Common myeloid progenitor, CD34-positive (primary cell): ENCODE results near the gene PSME2.
"Not testable (repeated sequence)": the region's sequence is repeated elsewhere in the genome, so short reads cannot be mapped to it uniquely, and the experiment has no call there.

Experiments
- CTCF ChIA-PET: fragments of 350-600 bp; sonication (Branson Sonifier 250); formaldehyde crosslinking; loops from one replicate; lab custom pipeline; 2021; ENCODE audit warnings: antibody characterized with exemption; lab: Charles Lee
- POLR2A ChIA-PET: fragments of 350-600 bp; sonication (Branson Sonifier 250); formaldehyde crosslinking; loops from one replicate; lab custom pipeline; 2021; ENCODE audit warnings: antibody characterized with exemption; lab: Charles Lee
- DNase-seq, 3 donors: peaks; one replicate each; pipeline versions ENCODE4 v3.0.0 to v3.0.0-alpha.2; 2013
- H3K27ac ChIP-seq, 2 experiments: 1 replicate in 1 of 2; 2 replicates in 1 of 2; pipeline ENCODE4 v1.7.0; 2013; ENCODE audit warnings: inconsistent platforms in 2 of 2, low read length in 2 of 2, mild to moderate bottlenecking in 2 of 2, low read depth in 1 of 2, moderate library complexity in 1 of 2; ENCODE audit not compliant: severe bottlenecking in 2 of 2, insufficient read depth in 1 of 2, poor library complexity in 1 of 2
- H3K27me3 ChIP-seq, 5 experiments: replicated peaks in 2 of 5; 1 replicate in 3 of 5; 2 replicates in 2 of 5; pipeline versions ENCODE4 v1.6.1 to v1.7.0; 2013; ENCODE audit warnings: low read length in 4 of 5, mild to moderate bottlenecking in 2 of 5, moderate library complexity in 2 of 5, inconsistent platforms in 1 of 5; ENCODE audit not compliant: insufficient read depth in 5 of 5, control insufficient read depth in 4 of 5
- H3K36me3 ChIP-seq, 4 experiments: 1 replicate in 2 of 4; 2 replicates in 2 of 4; pipeline versions ENCODE4 v1.6.1 to v1.7.0; 2013; ENCODE audit warnings: low read length in 3 of 4, control low read depth in 1 of 4, mild to moderate bottlenecking in 1 of 4; ENCODE audit not compliant: control insufficient read depth in 4 of 4, insufficient read depth in 4 of 4
- H3K4me1 ChIP-seq, 4 experiments: 1 replicate in 3 of 4; 2 replicates in 1 of 4; pipeline versions ENCODE4 v1.6.1 to v1.7.1; 2013; ENCODE audit warnings: low read length in 3 of 4, mild to moderate bottlenecking in 3 of 4, control low read depth in 1 of 4, inconsistent platforms in 1 of 4, moderate library complexity in 1 of 4; ENCODE audit not compliant: control insufficient read depth in 4 of 4, insufficient read depth in 4 of 4; ENCODE audit errors: control extremely low read depth in 1 of 4
- H3K4me3 ChIP-seq, 7 experiments: 1 replicate in 4 of 7; 2 replicates in 3 of 7; pipeline versions ENCODE4 v1.5.1 to v1.7.0; 2013; ENCODE audit warnings: mild to moderate bottlenecking in 7 of 7, low read length in 6 of 7, moderate library complexity in 6 of 7, inconsistent platforms in 2 of 7, low read depth in 2 of 7, control low read depth in 1 of 7; ENCODE audit not compliant: insufficient read depth in 4 of 7, control insufficient read depth in 1 of 7; ENCODE audit errors: extremely low read depth in 1 of 7
- H3K9me3 ChIP-seq, 5 experiments: 1 replicate in 4 of 5; 2 replicates in 1 of 5; pipeline versions ENCODE4 v1.6.1 to v1.7.1; 2013; ENCODE audit warnings: low read length in 4 of 5, mild to moderate bottlenecking in 2 of 5, inconsistent platforms in 1 of 5, low read depth in 1 of 5, moderate library complexity in 1 of 5; ENCODE audit not compliant: control insufficient read depth in 4 of 5, insufficient read depth in 2 of 5; ENCODE audit errors: control extremely low read depth in 1 of 5
- WGBS: methylation state at CpG from one replicate; pipeline ENCODE4 v1.1.5; 2013; ENCODE audit not compliant: insufficient coverage; 5-methylcytosine and 5-hydroxymethylcytosine counted together

PSME2 gene

DNA sequence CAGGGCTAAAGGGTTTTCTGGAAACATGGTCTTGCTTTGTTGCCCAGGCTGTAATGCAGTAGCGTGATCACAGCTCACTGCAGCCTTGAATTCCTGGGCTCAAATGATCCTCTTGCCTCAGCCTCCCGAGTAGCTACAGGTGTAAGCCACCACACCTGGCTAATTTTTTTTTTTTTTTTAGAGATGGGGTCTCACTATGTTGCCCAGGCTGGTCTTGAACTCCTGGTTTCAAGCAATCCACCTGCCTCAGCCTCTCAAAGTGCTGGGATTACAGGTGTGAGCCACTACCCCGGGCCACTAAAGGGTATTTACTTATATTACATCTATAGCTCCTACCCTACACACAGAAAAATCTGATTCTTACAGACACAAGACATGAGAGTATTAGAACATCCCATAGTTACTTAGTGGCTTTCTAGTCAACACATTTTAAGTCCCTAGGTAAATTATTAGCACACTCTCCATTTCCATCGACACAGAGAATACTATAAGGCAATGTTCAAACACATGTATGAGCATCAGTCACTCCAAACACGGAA lies 38.0 kb downstream of the PSME2 start:
- Histone ChIP-seq H3K27ac (peak overlapping the region in 1 of 2 experiments; percentile 17), H3K4me3 (peak overlapping the region in 1 of 7 experiments; percentile 38), H3K36me3 (peaks cover 0 to 12% (median 8%) of the 10 kb centered on the region in 4 experiments), H3K9me3 (peaks cover 0 to 5% (median 0%) of the 10 kb centered on the region in 5 experiments), H3K27me3 (no peaks in the 10 kb centered on the region), H3K4me1 (peaks cover 3 to 20% (median 9%) of the 10 kb centered on the region in 4 experiments)
- ChIA-PET CTCF (interaction anchor here (0.5 to 11.6 kb wide), 28 partner anchors 9 to 539 kb away, joined by 3 to 188 read pairs (median 4); partner anchors contain the start of genes CARMIL3, IRF9, PCK2 and PSME1), POLR2A (interaction anchor here (0.8 to 2.0 kb wide), 4 partner anchors 14 to 38 kb away, joined by 3 to 12 read pairs (median 3); partner anchors contain the start of genes PCK2 and PSME2)
- DNase-seq = no peak
- 47% methylated on average over 5 of the region's 5 CpGs for WGBS

DNA sequence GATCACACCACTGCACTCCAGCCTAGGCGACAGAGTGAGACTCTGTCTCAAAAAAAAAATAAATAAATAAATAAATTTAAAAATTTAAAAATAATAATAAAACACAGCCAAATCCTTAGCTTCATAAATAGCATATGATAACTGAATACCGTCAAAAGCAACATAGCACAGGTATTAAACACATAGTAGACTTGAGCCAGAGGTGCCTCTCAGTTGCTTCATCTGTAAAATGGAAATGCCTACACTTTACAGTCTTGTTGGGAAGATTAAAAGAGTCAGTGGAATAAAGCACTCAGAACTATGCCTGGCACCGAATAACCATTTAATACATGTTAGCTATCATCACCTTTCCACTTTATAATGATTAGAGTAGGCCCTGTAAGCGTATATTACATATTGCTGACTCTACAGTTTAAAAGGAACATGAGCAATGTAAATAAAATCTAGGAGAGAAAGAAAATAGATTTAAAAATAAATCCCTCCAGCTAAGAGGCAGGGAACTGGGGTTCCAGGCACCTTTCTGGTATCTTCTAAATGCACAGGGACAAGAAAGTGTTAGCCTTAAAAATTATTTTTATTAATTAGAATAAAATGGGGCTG lies 39.6 kb downstream of the PSME2 start:
- H3K4me1 ChIP-seq = peaks cover 3 to 17% (median 6%) of the 10 kb centered on the region in 4 experiments
- no peak overlapping the region for H3K27ac ChIP-seq
- peaks cover 0 to 5% (median 0%) of the 10 kb centered on the region in 5 experiments for H3K9me3 ChIP-seq
- no peak overlapping the region for H3K4me3 ChIP-seq
- WGBS = 100% methylated on average over 1 of the region's 4 CpGs
- CTCF ChIA-PET = interaction anchor here (1.0 to 11.6 kb wide), 11 partner anchors 10 to 92 kb away, joined by 3 to 188 read pairs (median 7); partner anchors contain the start of genes IRF9 and PCK2
- no peak for DNase-seq
- H3K36me3 ChIP-seq = peaks cover 0 to 24% (median 13%) of the 10 kb centered on the region in 4 experiments
- no peaks in the 10 kb centered on the region for H3K27me3 ChIP-seq
- POLR2A ChIA-PET = interaction anchor here (1.7 kb wide), 1 partner anchor 16 kb away, joined by 4 read pairs; no protein-coding TSS in a partner anchor

DNA sequence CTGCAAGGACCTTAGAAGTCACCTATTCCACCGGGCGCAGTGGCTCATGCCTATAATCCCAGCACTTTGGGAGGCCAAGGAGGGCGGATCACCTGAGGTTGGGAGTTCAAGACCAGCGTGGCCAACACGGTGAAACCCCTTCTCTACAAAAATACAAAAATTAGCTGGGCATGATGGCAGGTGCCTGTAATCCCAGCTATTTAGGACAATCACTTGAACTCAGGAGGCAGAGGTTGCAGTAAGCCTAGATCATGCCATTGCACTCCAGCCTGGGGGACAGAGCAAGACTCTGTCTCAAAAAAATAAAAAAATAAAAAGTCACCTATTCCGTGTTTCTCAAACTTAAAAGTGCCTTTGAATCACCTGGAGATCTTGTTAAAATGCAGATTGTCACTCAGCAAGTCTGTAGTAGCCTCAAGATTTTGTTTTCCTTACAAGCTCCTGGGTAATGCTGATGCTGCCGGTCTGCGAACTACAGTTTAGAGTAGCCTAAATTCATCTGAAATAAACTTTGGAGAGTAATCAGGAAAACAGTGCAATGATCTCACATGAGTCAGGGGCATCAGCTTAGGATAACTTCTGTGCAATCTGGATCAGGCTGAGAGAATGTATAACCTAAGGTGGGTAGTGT lies 40.7 kb downstream of the PSME2 start:
- not testable (repeated sequence) for H3K4me3 ChIP-seq, H3K27ac ChIP-seq
- CTCF ChIA-PET = interaction anchor here (1.1 to 11.6 kb wide), 6 partner anchors 9 to 47 kb away, joined by 3 to 188 read pairs (median 32); partner anchors contain the start of gene PCK2

DNA sequence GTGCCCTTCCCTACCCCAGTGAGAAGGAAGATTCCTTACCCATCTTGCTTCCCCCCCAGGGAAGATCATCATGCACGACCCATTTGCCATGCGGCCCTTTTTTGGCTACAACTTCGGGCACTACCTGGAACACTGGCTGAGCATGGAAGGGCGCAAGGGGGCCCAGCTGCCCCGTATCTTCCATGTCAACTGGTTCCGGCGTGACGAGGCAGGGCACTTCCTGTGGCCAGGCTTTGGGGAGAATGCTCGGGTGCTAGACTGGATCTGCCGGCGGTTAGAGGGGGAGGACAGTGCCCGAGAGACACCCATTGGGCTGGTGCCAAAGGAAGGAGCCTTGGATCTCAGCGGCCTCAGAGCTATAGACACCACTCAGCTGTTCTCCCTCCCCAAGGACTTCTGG lies 43.0 kb downstream of the PSME2 start:
- 92% methylated on average over 13 of the region's 13 CpGs for WGBS
- Histone ChIP-seq H3K36me3 (peaks cover 0 to 55% (median 30%) of the 10 kb centered on the region in 4 experiments), H3K4me1 (peaks cover 0 to 7% (median under 1%) of the 10 kb centered on the region in 4 experiments), H3K27me3 (no peaks in the 10 kb centered on the region), H3K27ac (no peak overlapping the region), H3K9me3 (peaks cover 0 to 5% (median 0%) of the 10 kb centered on the region in 5 experiments), H3K4me3 (no peak overlapping the region)
- CTCF ChIA-PET = interaction anchor here (1.1 to 11.6 kb wide), 3 partner anchors 12 to 60 kb away, joined by 3 to 188 read pairs (median 33); no protein-coding TSS in a partner anchor
- POLR2A ChIA-PET = no interaction called here
- DNase-seq = no peak

More for the DNA sequence above, 40.7 kb downstream of the PSME2 start:
- H3K36me3 ChIP-seq = peaks cover 0 to 33% (median 16%) of the 10 kb centered on the region in 4 experiments
- not testable (repeated sequence) for DNase-seq, H3K9me3 ChIP-seq, H3K27me3 ChIP-seq
- POLR2A ChIA-PET = interaction anchor here (1.2 to 1.7 kb wide), 2 partner anchors 11 to 15 kb away, joined by 4 to 5 read pairs; partner anchors contain the start of gene PCK2
- WGBS = 97% methylated on average over 7 of the region's 8 CpGs
- H3K4me1 ChIP-seq = peaks cover 3 to 13% (median 6%) of the 10 kb centered on the region in 4 experiments

DNA sequence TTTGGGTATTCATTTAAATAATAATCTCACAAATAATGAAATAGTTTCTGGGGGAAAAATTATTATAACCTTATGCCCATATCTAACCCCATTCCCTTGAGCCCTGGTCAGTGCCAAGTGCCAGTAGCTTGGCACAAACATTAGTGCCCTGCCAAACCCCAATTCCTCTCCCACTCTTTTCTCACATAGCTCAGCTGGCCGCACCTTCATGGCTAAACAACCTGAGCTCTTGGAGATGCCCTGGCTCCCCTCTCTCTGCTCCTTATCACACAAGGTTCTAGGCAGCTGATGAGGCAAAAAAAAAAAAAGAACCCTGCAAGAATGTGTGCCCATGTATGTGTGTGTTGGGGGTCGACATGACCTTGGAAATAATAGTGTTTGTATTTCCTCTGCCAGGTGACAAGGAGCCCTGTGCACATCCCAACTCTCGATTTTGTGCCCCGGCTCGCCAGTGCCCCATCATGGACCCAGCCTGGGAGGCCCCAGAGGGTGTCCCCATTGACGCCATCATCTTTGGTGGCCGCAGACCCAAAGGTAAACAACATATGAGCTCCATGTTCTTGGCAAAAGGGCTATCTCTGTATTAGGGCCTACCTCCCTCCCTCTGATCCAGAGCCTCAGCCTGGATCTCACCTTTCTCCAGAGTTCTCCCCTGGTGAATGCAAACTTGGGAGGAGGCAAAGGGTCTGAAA lies 43.9 kb downstream of the PSME2 start:
- POLR2A ChIA-PET = interaction anchor here (0.6 kb wide), 1 partner anchor 136 kb away, joined by 4 read pairs; no protein-coding TSS in a partner anchor

DNA sequence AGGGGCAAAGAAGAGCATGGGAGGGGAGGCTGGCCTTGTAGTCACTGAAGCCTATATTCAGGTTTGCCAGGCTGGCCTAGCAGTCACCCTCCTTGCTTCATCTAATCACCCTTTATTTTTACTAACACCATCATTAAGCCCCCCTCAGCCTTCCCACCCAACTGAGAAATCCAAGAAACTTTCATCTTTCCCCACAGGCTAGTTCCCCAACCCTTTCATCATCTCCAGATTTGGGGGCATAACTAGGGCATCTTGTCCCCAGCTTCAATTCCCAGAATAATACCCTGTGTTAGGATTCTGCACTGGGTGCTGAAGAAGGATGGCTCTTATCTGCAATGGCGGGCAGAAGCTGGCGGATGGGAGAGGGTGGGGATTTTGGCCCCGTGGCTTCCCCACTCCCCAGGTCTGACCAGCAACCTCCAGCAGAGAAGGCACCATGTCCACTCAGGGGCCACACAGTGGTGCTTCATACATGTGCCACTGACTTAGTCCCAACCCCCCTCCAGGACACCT lies 45.4 kb downstream of the PSME2 start:
- no peak for DNase-seq
- POLR2A ChIA-PET = no interaction called here

More for the DNA sequence above, 43.9 kb downstream of the PSME2 start:
- no peak for DNase-seq
- Histone ChIP-seq H3K27me3 (no peaks in the 10 kb centered on the region), H3K36me3 (peaks cover 0 to 64% (median 34%) of the 10 kb centered on the region in 4 experiments), H3K27ac (no peak overlapping the region), H3K9me3 (peaks cover 0 to 5% (median 0%) of the 10 kb centered on the region in 5 experiments), H3K4me3 (no peak overlapping the region), H3K4me1 (peaks cover 0 to 5% (median 0%) of the 10 kb centered on the region in 4 experiments)
- CTCF ChIA-PET = interaction anchor here (0.8 to 11.6 kb wide), 3 partner anchors 11 to 60 kb away, joined by 3 to 188 read pairs (median 7); no protein-coding TSS in a partner anchor
- whole genome bisulfite sequencing = 94% methylated on average over 6 of the region's 7 CpGs

More for the DNA sequence above, 45.4 kb downstream of the PSME2 start:
- CTCF ChIA-PET = interaction anchor here (1.1 to 11.6 kb wide), 3 partner anchors 10 to 42 kb away, joined by 3 to 188 read pairs (median 7); no protein-coding TSS in a partner anchor
- Histone ChIP-seq H3K27me3 (no peaks in the 10 kb centered on the region), H3K27ac (no peak overlapping the region), H3K4me1 (peaks cover 0 to 3% (median 0%) of the 10 kb centered on the region in 4 experiments), H3K4me3 (no peak overlapping the region), H3K9me3 (peaks cover 0 to 5% (median 0%) of the 10 kb centered on the region in 5 experiments), H3K36me3 (peaks cover 0 to 68% (median 34%) of the 10 kb centered on the region in 4 experiments)
- WGBS = 97% methylated on average over 3 of the region's 3 CpGs
